ENCODE measurements around the gene FEZF1.

FEZF1 gene

GRCh38 chr7:122304319-122304975, at the start of gene FEZF1:
TSS of gene FEZF1 (minus strand) at chr7:122304750. CDS start at chr7:122304437, 313 bp downstream.
- no peak for DNase-seq

DNA sequence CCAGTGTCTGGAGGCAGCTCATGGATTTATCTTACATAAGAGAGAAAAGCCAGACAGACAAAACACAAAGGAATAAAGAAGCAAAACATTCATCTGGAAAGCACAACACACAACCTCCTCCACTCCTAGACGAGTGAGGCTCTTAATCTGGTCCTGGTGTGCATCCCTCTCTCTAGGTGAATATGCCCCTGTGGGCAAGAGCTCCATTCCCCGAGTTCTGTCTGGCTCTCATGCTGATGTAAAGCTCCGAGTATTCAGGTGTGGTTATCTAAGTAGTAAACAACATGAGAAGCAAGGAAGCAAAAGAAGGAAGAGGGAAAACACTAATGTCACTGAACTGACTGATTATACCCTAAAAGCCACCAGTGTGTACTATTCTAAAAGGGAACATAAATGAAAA, 47.9 kb upstream of the FEZF1 start:
- no peak for DNase-seq

DNA sequence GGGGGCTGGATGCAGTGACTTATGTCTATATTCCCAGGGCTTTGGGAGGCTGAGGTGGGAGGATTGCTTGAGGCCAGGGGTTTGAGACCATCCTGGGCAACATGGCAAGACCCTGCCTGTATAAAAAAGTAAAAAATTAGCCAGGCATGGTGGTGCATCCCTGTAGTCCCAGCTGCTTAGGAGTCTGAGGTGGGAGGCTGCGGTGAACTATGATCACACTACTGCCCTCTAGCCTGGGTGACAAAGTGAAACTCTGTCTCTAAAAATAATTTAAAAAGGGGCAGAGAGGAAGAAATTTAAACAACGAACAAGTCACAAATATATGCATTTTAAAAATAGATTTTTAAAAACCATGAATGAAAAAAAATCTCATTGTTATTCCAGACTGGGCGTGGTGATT, 46.2 kb upstream of the FEZF1 start:
- DNase-seq, result no peak

DNA sequence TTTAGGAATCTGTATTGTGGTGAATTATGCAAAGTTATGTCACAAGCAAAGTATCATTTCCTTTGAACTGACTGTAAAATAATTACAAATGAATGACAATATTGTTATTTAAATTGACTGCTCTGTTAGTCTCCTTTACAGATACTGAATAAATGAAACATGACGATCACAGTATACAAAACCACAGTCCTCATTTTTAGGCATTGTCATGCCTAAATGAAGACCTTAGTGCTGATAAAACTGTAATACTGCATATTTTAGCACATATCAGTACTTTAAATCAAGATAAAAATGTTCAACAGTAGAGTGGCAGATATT, 39.7 kb upstream of the FEZF1 start:
- no peak for DNase-seq

DNA sequence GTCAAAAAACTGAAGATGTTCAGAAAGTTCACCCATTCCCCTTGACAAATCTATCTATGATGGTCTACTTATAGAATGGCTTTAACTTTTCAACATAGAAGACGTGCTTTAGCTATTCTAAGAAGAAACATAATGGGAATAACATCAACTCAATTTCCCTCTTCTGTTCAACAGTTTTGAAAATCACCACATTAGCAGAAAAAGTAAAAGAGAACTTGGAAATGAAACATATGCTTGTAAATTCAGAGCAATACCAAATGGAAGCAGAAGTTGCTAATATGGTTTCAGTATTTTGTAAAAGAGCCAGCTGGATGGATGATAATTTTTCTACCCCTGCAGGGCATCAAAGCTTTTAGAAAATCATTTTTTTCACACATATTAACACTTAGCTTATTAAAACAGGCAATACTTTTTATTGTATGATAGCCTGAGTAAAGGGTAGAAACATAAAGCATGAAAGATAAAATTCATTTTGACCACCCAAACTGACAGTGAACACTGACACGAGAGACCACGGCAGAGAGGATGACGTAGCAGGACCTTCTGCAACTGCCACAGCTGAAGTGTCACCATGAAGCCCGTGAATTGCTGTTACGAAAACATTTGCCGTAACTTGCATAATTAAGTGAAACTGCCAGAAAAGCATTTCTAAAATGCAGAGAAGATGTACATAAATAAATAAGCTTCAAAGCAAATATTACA, 39.2 kb upstream of the FEZF1 start:
- no peak for DNase-seq

DNA sequence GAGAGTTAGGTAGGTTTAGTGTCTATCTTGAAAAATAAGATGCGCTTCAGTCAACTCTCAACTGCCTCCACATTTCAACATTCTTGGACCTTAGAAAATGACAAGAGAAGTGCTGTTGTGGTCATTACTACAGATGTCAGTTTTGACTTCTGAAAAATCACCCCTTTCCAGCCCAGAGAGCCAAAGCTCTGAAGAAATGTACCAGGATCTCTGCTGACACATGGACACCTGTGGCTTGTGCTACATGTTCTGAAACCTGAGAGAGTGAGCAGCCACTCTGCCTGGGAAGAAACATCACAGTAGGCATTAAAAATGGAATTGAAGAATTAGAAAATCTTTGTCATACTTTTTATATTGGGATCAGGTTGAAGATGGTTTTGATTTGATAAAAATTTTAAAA, 35.9 kb upstream of the FEZF1 start:
- no peak for DNase-seq

GRCh38 chr7:122339145-122339904, 34.8 kb upstream of the FEZF1 start:
- no peak for DNase-seq

- no peak for DNase-seq
These were observed 32.5 kb upstream of the FEZF1 start for GRCh38 chr7:122337011-122337410.

DNA sequence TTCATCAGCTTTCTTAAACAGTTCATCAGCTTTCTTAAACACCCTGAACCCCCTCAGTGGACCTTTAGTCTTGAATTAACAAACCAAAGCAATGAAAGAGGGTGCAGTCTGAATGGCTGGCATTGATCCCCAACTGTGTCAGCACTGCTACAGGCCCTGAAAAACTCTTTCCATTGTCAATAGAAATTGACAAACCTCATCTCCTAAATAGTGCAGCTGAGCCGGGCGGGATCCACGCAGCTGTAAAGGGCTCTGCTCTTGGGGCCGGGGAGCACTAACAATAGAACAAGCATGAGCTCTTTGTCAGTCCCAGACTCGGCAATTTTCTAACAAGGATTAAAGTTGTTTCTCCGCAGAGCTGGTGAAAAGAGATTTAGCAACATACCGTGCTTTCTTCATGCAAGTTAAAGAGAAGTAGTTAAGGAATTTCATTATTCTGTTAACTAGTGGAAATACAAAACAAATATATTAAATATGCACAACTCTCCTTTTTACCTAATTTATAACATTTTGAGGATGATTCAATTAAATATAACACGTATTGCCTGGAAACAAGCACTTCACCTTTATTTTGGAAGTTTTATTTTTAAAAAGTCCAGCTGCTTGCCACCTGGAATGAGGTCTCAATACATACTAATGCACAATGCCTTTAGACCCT, 24.7 kb upstream of the FEZF1 start:
- no peak for DNase-seq

GRCh38 chr7:122327969-122328368, 23.4 kb upstream of the FEZF1 start:
- no peak for DNase-seq

- no peak for DNase-seq
These were observed 12.2 kb upstream of the FEZF1 start for GRCh38 chr7:122316467-122317388.

- DNase-seq, result no peak
These were observed 11.2 kb upstream of the FEZF1 start for GRCh38 chr7:122315507-122316466.

GRCh38 chr7:122314284-122314683, 9.7 kb upstream of the FEZF1 start:
- DNase-seq, result no peak

DNA sequence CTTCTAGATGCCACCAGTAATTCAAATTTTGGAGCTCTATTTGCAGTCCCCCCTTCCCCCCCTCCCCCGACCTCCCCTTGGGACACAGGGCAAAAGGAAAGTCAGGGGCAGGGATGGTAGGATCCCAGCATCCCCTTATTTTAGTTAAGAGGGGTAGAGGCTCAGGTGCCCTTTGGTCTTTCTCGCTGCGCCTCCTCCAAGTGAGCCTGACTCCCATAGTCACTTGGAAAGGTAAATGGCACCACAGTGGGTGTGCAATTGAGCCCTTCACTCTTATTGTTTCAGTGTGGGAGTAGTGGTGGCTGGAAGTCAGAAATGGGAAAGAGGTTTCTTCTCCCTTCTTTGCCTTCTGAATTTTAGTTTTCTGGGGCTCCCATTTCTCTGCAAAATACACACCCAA, 8.2 kb upstream of the FEZF1 start:
- no peak for DNase-seq

GRCh38 chr7:122311734-122312450, 7.3 kb upstream of the FEZF1 start:
- no peak for DNase-seq

DNA sequence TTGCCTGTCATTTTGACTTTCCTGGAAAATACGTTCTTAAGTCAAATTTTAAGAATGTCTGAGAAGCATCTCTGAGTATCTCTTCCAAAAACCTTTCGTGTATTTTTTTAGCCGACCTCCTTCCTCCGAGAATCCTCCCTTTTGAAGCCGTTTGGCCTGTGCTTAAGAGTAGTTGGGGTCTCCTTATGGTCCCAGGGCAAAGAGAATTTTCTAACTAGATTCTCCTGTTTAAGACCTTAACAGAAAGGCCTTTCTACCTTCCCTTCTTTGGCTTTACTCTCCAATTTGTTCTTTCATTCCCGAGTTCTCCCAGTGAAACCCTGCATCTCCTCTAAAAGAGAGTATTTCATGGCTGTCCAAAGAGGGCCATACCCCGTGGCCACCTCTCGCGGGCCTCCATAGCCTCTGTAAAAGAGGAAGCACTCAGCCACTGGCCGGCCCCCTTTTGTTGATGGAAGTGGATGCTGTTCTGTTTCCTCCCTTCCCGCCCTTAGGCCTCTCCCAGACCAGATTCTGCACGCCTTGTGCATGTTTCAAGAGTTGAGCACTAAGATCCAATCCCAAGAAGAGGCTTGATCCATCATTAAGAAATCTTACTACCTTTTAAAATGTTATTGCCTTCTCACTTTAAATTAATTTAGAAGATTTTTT, 6.6 kb upstream of the FEZF1 start:
- no peak for DNase-seq

DNA sequence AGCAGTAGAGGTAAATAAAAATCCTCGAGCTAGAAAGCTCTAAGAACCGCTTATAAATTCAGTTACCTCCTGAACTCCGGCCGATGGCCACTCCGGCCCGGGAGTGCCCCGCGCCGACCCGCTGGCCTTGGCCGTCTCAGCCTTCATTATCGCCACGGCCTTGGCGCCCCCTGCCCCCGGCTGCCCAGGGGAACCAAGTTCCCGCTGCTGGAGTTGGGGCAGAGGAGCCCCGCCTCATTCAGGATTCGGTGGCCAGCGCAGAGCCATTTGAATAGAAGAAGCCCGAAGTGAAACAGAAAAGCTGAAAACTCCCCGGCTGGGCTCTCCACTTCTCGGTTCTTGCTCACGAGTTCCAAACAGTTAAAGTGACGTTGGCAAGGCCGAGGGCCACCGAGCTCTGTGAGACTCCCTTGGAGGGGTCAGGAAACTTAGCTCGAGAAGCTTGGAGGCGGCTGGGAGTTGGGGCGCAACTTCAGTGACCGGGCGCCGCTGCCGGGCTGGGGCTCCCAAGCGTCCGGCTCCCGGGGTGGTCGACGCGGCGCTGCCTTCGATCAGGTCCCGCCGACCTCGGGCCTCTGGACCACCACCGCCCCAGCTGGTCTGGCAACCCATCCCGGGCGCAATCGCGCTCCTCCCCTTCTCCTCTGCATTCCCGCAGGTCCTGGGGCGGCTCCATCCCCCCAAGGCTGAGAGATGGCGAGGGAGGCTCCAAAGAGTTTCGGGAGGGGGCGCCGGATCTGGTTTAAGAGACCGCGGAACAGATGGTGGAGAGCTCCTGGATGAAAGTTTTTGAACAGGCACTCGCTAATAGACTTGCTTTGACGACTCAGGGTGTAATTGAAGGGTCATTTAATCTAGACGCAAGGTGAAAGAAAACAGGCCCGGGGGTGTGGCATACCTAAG, 5.8 kb upstream of the FEZF1 start:
- no peak for DNase-seq

- no peak for DNase-seq
These were observed 4.9 kb upstream of the FEZF1 start for GRCh38 chr7:122309421-122309820.

DNA sequence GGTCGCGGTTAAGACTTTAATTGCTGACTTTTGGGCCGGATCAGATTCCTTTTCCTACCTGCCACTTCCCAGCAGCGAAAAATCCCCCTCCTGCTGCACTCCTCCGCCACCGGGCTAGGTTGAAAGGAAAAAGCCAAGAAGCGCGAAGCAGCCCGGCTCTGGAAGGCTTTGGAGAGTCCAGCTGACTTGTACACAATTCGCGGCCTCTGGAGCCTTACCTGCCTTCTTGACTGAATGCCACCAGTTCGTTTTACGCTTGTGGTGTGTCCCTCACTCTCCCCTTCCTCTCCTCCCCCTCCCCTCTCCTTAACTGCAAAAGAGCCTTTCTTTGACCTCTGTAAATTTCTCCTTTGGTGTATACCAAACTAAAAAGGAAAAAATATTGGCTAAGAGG, 2.7 kb upstream of the FEZF1 start:
- no peak for DNase-seq

Measured in CD4-positive, alpha-beta T cell treated with Interleukin-4 for 1 hour (primary cell).